ENCODE results near the gene MC3R. TPM values are rescaled to one million over a fixed set of nuclear protein-coding genes. Genes with fewer than 3 reads are reported as not detected.

MC3R gene
- total RNA-seq, 1 donor from 2014 or later, result not detected

DNA sequence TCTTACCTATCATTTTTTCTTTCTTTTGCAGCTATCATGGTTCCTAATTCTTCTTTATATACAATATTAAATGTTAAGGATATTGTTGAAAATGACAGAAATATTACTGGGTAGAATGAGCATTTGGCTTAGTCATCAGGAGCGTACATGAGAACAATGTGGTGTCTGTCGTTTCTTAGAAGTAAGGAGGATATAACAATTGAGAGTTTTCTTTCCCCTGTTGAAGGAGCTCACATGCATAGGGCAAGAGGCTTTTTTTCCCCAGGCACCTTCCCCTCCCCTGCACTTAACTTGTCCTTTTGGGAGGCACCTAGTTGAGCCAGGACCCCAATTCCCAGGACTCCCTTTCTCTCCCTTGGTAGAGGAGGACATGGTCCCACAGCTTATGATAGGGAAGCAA is 25.0 kb downstream of the MC3R start:
- Histone ChIP-seq H4K20me1 (ENCODE audit: insufficient read depth, low read length) (no peaks in the 10 kb centered on the region), H3K27me3 (ENCODE audit: insufficient read depth, low read length) (no peaks in the 10 kb centered on the region), H3K4me2 (ENCODE audit: low read length) (no peak overlapping the region), H3K9ac (ENCODE audit: low read length) (no peak overlapping the region), H3K4me3 (ENCODE audit: insufficient read depth, low read depth, low read length) (no peak overlapping the region), H3K4me1 (ENCODE audit: insufficient read depth, low read length) (no peaks in the 10 kb centered on the region), H3K27ac (ENCODE audit: low read depth, low read length) (no peak overlapping the region), H3K79me2 (ENCODE audit: insufficient read depth, low read length) (no peaks in the 10 kb centered on the region), H2AFZ (ENCODE audit: low read depth, low read length) (no peak overlapping the region), H3K36me3 (ENCODE audit: insufficient read depth, low read length) (no peaks in the 10 kb centered on the region), H3K9me3 (ENCODE audit: insufficient read depth, low read depth, low read length) (peaks cover 9% of the 10 kb centered on the region)
- Mint-ChIP-seq H3K9me3 (ENCODE audit: unreplicated experiment) (peaks cover 5% of the 10 kb centered on the region), H3K27me3 (ENCODE audit: low read depth, unreplicated experiment) (no peaks in the 10 kb centered on the region), H3K36me3 (ENCODE audit: low read depth, unreplicated experiment) (no peaks in the 10 kb centered on the region), H3K4me1 (ENCODE audit: low read depth, unreplicated experiment) (no peaks in the 10 kb centered on the region), H3K27ac (ENCODE audit: unreplicated experiment) (no peak overlapping the region), H3K4me3 (ENCODE audit: unreplicated experiment) (no peak overlapping the region)
- TF ChIP-seq, protein P1, sequence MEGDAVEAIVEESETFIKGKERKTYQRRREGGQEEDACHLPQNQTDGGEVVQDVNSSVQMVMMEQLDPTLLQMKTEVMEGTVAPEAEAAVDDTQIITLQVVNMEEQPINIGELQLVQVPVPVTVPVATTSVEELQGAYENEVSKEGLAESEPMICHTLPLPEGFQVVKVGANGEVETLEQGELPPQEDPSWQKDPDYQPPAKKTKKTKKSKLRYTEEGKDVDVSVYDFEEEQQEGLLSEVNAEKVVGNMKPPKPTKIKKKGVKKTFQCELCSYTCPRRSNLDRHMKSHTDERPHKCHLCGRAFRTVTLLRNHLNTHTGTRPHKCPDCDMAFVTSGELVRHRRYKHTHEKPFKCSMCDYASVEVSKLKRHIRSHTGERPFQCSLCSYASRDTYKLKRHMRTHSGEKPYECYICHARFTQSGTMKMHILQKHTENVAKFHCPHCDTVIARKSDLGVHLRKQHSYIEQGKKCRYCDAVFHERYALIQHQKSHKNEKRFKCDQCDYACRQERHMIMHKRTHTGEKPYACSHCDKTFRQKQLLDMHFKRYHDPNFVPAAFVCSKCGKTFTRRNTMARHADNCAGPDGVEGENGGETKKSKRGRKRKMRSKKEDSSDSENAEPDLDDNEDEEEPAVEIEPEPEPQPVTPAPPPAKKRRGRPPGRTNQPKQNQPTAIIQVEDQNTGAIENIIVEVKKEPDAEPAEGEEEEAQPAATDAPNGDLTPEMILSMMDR (IDR thresholded peaks at IDR 0.05; ENCODE audit: insufficient read depth, low read depth, low read length), result no peak
- DNase-seq (ENCODE audit: low read depth) (no peak), FAIRE-seq (no peak)

DNA sequence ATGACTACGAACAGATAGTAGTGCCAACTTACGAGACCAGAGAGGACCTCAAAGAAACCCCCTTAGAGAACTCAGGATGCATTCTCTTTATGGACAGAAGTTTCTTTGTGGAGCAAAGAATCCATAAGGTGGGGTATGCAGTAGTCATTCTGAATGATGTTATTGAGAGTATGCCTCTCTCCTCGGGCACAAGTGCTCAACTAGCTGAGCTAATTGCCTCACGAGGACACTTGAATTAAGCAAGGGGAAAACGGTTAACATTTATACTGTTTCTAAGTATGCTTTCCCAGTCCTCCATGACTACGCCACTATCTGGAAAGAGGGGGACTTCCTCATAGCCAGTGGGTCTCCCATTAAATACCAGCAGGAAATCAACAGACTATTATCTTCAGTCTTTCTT is 25.6 kb downstream of the MC3R start:
- Histone ChIP-seq H3K27ac (ENCODE audit: low read depth, low read length) (no peak overlapping the region), H3K79me2 (ENCODE audit: insufficient read depth, low read length) (no peaks in the 10 kb centered on the region), H3K9me3 (ENCODE audit: insufficient read depth, low read depth, low read length) (peaks cover 9% of the 10 kb centered on the region), H2AFZ (ENCODE audit: low read depth, low read length) (no peak overlapping the region), H3K36me3 (ENCODE audit: insufficient read depth, low read length) (no peaks in the 10 kb centered on the region), H3K4me3 (ENCODE audit: insufficient read depth, low read depth, low read length) (no peak overlapping the region), H4K20me1 (ENCODE audit: insufficient read depth, low read length) (no peaks in the 10 kb centered on the region), H3K4me2 (ENCODE audit: low read length) (no peak overlapping the region), H3K9ac (ENCODE audit: low read length) (no peak overlapping the region), H3K27me3 (ENCODE audit: insufficient read depth, low read length) (no peaks in the 10 kb centered on the region), H3K4me1 (ENCODE audit: insufficient read depth, low read length) (no peaks in the 10 kb centered on the region)
- Mint-ChIP-seq H3K27me3 (ENCODE audit: low read depth, unreplicated experiment) (no peaks in the 10 kb centered on the region), H3K4me1 (ENCODE audit: low read depth, unreplicated experiment) (no peaks in the 10 kb centered on the region), H3K36me3 (ENCODE audit: low read depth, unreplicated experiment) (no peaks in the 10 kb centered on the region), H3K27ac (ENCODE audit: unreplicated experiment) (no peak overlapping the region), H3K4me3 (ENCODE audit: unreplicated experiment) (no peak overlapping the region), H3K9me3 (ENCODE audit: unreplicated experiment) (peaks cover 5% of the 10 kb centered on the region)
- no peak for FAIRE-seq
- DNase-seq (ENCODE audit: low read depth), result no peak
- TF ChIP-seq, protein P1 (IDR thresholded peaks at IDR 0.05; ENCODE audit: insufficient read depth, low read depth, low read length), result no peak
- TF ChIP-seq EZH2 (IDR thresholded peaks at IDR 0.05; ENCODE audit: insufficient read depth, low read length), result no peak

DNA sequence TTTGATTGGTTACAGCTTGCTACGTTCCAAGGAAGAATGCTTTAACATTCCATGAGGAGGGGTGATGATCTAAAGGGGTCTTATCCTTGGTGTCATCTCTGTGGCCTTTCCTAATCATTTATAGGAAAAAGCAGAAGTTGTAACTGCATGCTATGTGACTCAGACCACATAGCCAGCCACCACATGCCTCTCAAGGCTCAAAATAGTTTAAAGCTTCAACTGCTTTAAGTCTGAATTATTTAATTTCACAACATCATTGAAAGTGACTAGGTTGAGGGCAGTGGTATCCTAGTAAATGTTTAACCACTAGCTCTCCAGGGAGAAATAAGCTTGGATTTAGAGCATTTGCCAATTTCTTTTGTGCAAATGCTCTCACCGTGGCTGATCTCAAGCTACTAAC is 29.7 kb downstream of the MC3R start:
- H3K36me3 Mint-ChIP-seq (ENCODE audit: low read depth, unreplicated experiment), result no peaks in the 10 kb centered on the region
- TF ChIP-seq EZH2 (IDR thresholded peaks at IDR 0.05; ENCODE audit: insufficient read depth, low read length), result no peak
- TF ChIP-seq, protein P1 (IDR thresholded peaks at IDR 0.05; ENCODE audit: insufficient read depth, low read depth, low read length), result no peak
- Histone ChIP-seq H3K4me2 (ENCODE audit: low read length) (no peak overlapping the region), H3K4me3 (ENCODE audit: insufficient read depth, low read depth, low read length) (no peak overlapping the region), H3K36me3 (ENCODE audit: insufficient read depth, low read length) (no peaks in the 10 kb centered on the region), H3K79me2 (ENCODE audit: insufficient read depth, low read length) (no peaks in the 10 kb centered on the region), H3K9me3 (ENCODE audit: insufficient read depth, low read depth, low read length) (peaks cover 9% of the 10 kb centered on the region), H3K27ac (ENCODE audit: low read depth, low read length) (no peak overlapping the region), H3K9ac (ENCODE audit: low read length) (no peak overlapping the region), H3K4me1 (ENCODE audit: insufficient read depth, low read length) (no peaks in the 10 kb centered on the region), H2AFZ (ENCODE audit: low read depth, low read length) (no peak overlapping the region), H3K27me3 (ENCODE audit: insufficient read depth, low read length) (no peaks in the 10 kb centered on the region), H4K20me1 (ENCODE audit: insufficient read depth, low read length) (no peaks in the 10 kb centered on the region)
- H3K27me3 Mint-ChIP-seq (ENCODE audit: low read depth, unreplicated experiment), result no peaks in the 10 kb centered on the region
- DNase-seq (ENCODE audit: low read depth) (no peak), FAIRE-seq (no peak)
- no peak overlapping the region for H3K27ac Mint-ChIP-seq (ENCODE audit: unreplicated experiment)
- no peak overlapping the region for H3K4me3 Mint-ChIP-seq (ENCODE audit: unreplicated experiment)
- H3K4me1 Mint-ChIP-seq (ENCODE audit: low read depth, unreplicated experiment), result no peaks in the 10 kb centered on the region
- peaks cover 7% of the 10 kb centered on the region for H3K9me3 Mint-ChIP-seq (ENCODE audit: unreplicated experiment)
